ENCODE measurements around the gene SLC17A5.

SLC17A5 gene

GRCh38 chr6:73652637-73653570, 888 bp downstream of the SLC17A5 start:
- no peaks in the 10 kb centered on the region for H3K27me3 ChIP-seq
- H3K27ac ChIP-seq = peak overlapping the region; percentile 82 to 99 (median 94)
- H3K4me1 ChIP-seq = peaks cover 12 to 29% (median 19%) of the 10 kb centered on the region in 10 experiments; a peak in 19 of 20 replicates
- H4K20me1 ChIP-seq = peaks cover 0 to 25% (median 0%) of the 10 kb centered on the region in 11 experiments; a peak in 3 of 22 replicates
- no peak for TF ChIP-seq Cebpa-rat (IDR thresholded peaks at IDR 0.05)
- peak overlapping the region; percentile 91 to 100 (median 99) for H3K4me3 ChIP-seq
- peaks cover 0 to 30% (median 5%) of the 10 kb centered on the region in 11 experiments; a peak in 14 of 22 replicates for H3K36me3 ChIP-seq
- H3K9me3 ChIP-seq (replicated peaks in 1 of 11) = no peaks in the 10 kb centered on the region
- H3K4me2 ChIP-seq = peak overlapping the region; percentile 67 to 93 (median 86)
- H3K9ac ChIP-seq = peak overlapping the region; percentile 87 to 99 (median 96)

- no peak overlapping the region for H3K4me2 ChIP-seq
- peaks cover 0 to 35% (median 0%) of the 10 kb centered on the region in 11 experiments; a peak in 3 of 22 replicates for H4K20me1 ChIP-seq
- no peaks in the 10 kb centered on the region for H3K9me3 ChIP-seq (replicated peaks in 1 of 11)
- no peaks in the 10 kb centered on the region for H3K27me3 ChIP-seq
- H3K9ac ChIP-seq = no peak overlapping the region
- no peak overlapping the region for H3K4me3 ChIP-seq
- no peak overlapping the region for H3K27ac ChIP-seq
- no peak for TF ChIP-seq Cebpa-rat (IDR thresholded peaks at IDR 0.05)
- peaks cover 0 to 46% (median 8%) of the 10 kb centered on the region in 11 experiments; a peak in 14 of 22 replicates for H3K36me3 ChIP-seq
- peaks cover 3 to 26% (median 11%) of the 10 kb centered on the region in 10 experiments for H3K4me1 ChIP-seq
Observed at GRCh38 chr6:73649783-73650182, 4.0 kb downstream of the SLC17A5 start.

- Histone ChIP-seq H3K4me2 (no peak overlapping the region), H3K27me3 (no peaks in the 10 kb centered on the region), H3K4me1 (peaks cover 0 to 23% (median 7%) of the 10 kb centered on the region in 10 experiments; a peak in 11 of 20 replicates), H3K4me3 (no peak overlapping the region), H4K20me1 (peaks cover 0 to 41% (median 0%) of the 10 kb centered on the region in 11 experiments; a peak in 3 of 22 replicates), H3K9ac (no peak overlapping the region), H3K36me3 (peaks cover 0 to 60% (median 8%) of the 10 kb centered on the region in 11 experiments; a peak in 14 of 22 replicates), H3K9me3 (replicated peaks in 1 of 11) (no peaks in the 10 kb centered on the region), H3K27ac (no peak overlapping the region)
- TF ChIP-seq Cebpa-rat (IDR thresholded peaks at IDR 0.05) = no peak
Observed at GRCh38 chr6:73648166-73648565, 5.6 kb downstream of the SLC17A5 start.

GRCh38 chr6:73644941-73645591, 8.7 kb downstream of the SLC17A5 start:
- H3K27ac ChIP-seq = no peak overlapping the region
- peak overlapping the region; percentile 13 to 66 (median 34); a peak in 11 of 22 replicates for H3K4me2 ChIP-seq
- 0 out of 20 replicates have a peak overlapping the region, but pooled peaks of 2 of the 10 experiments have one; percentile 8 to 18 for H3K4me3 ChIP-seq
- H3K4me1 ChIP-seq = peaks cover 0 to 12% (median 0%) of the 10 kb centered on the region in 10 experiments; a peak in 3 of 20 replicates
- H3K9me3 ChIP-seq (replicated peaks in 1 of 11) = no peaks in the 10 kb centered on the region
- TF ChIP-seq Cebpa-rat (IDR thresholded peaks at IDR 0.05) = no peak
- no peaks in the 10 kb centered on the region for H3K27me3 ChIP-seq
- peaks cover 0 to 27% (median 0%) of the 10 kb centered on the region in 11 experiments; a peak in 3 of 22 replicates for H4K20me1 ChIP-seq
- peaks cover 0 to 84% (median 17%) of the 10 kb centered on the region in 11 experiments; a peak in 19 of 22 replicates for H3K36me3 ChIP-seq
- no peak overlapping the region for H3K9ac ChIP-seq

- Histone ChIP-seq H3K36me3 (peaks cover 0 to 84% (median 23%) of the 10 kb centered on the region in 11 experiments; a peak in 17 of 22 replicates), H3K4me1 (peaks cover 0 to 12% (median 0%) of the 10 kb centered on the region in 10 experiments; a peak in 3 of 20 replicates), H3K27ac (no peak overlapping the region), H3K4me3 (no peak overlapping the region), H3K27me3 (no peaks in the 10 kb centered on the region), H3K9me3 (replicated peaks in 1 of 11) (no peaks in the 10 kb centered on the region), H3K4me2 (no peak overlapping the region), H4K20me1 (peaks cover 0 to 27% (median 0%) of the 10 kb centered on the region in 11 experiments; a peak in 3 of 22 replicates), H3K9ac (no peak overlapping the region)
- no peak for TF ChIP-seq Cebpa-rat (IDR thresholded peaks at IDR 0.05)
Observed at GRCh38 chr6:73644030-73644429, 9.8 kb downstream of the SLC17A5 start.

- TF ChIP-seq Cebpa-rat (IDR thresholded peaks at IDR 0.05) = no peak
- Histone ChIP-seq H3K4me1 (peaks cover 0 to 12% (median 0%) of the 10 kb centered on the region in 10 experiments; a peak in 3 of 20 replicates), H3K27me3 (no peaks in the 10 kb centered on the region), H3K27ac (no peak overlapping the region), H3K4me2 (no peak overlapping the region), H3K9me3 (replicated peaks in 1 of 11) (no peaks in the 10 kb centered on the region), H3K36me3 (peaks cover 0 to 82% (median 24%) of the 10 kb centered on the region in 11 experiments; a peak in 18 of 22 replicates), H4K20me1 (peaks cover 0 to 27% (median 0%) of the 10 kb centered on the region in 11 experiments; a peak in 3 of 22 replicates), H3K9ac (no peak overlapping the region), H3K4me3 (no peak overlapping the region)
Observed at GRCh38 chr6:73642530-73642929, 11.3 kb downstream of the SLC17A5 start.

GRCh38 chr6:73640179-73640750, 13.5 kb downstream of the SLC17A5 start:
- no peaks in the 10 kb centered on the region for H3K9me3 ChIP-seq (replicated peaks in 1 of 11)
- H3K4me2 ChIP-seq = no peak overlapping the region
- peaks cover 0 to 16% (median 0%) of the 10 kb centered on the region in 11 experiments; a peak in 3 of 22 replicates for H4K20me1 ChIP-seq
- no peak overlapping the region for H3K4me3 ChIP-seq
- no peak for TF ChIP-seq Cebpa-rat (IDR thresholded peaks at IDR 0.05)
- H3K27ac ChIP-seq = no peak overlapping the region
- H3K36me3 ChIP-seq = peaks cover 0 to 92% (median 28%) of the 10 kb centered on the region in 11 experiments; a peak in 18 of 22 replicates
- no peaks in the 10 kb centered on the region for H3K27me3 ChIP-seq
- H3K4me1 ChIP-seq = peaks cover 0 to 3% (median 0%) of the 10 kb centered on the region in 10 experiments; a peak in 1 of 20 replicates
- H3K9ac ChIP-seq = no peak overlapping the region

- Histone ChIP-seq H3K27me3 (no peaks in the 10 kb centered on the region), H3K4me3 (no peak overlapping the region), H3K36me3 (peaks cover 6 to 99% (median 37%) of the 10 kb centered on the region in 11 experiments; a peak in 19 of 22 replicates), H4K20me1 (peaks cover 0 to 10% (median 0%) of the 10 kb centered on the region in 11 experiments; a peak in 3 of 22 replicates), H3K9ac (no peak overlapping the region), H3K4me2 (no peak overlapping the region), H3K4me1 (0 out of 20 replicates have a peak, but pooled peaks cover 0 to 3% (median 0%) of the 10 kb centered on the region in 10 experiments), H3K27ac (no peak overlapping the region), H3K9me3 (replicated peaks in 1 of 11) (no peaks in the 10 kb centered on the region)
- no peak for TF ChIP-seq Cebpa-rat (IDR thresholded peaks at IDR 0.05)
Observed at GRCh38 chr6:73639040-73639439, 14.8 kb downstream of the SLC17A5 start.

Measured in BLaER1 treated with 17β-estradiol and CSF1 and Interleukin-3, amounts not matched to agents 10 nM and 100 nM (cell line).